ENCODE measurements around the gene POLD1.

Gene POLD1

DNA sequence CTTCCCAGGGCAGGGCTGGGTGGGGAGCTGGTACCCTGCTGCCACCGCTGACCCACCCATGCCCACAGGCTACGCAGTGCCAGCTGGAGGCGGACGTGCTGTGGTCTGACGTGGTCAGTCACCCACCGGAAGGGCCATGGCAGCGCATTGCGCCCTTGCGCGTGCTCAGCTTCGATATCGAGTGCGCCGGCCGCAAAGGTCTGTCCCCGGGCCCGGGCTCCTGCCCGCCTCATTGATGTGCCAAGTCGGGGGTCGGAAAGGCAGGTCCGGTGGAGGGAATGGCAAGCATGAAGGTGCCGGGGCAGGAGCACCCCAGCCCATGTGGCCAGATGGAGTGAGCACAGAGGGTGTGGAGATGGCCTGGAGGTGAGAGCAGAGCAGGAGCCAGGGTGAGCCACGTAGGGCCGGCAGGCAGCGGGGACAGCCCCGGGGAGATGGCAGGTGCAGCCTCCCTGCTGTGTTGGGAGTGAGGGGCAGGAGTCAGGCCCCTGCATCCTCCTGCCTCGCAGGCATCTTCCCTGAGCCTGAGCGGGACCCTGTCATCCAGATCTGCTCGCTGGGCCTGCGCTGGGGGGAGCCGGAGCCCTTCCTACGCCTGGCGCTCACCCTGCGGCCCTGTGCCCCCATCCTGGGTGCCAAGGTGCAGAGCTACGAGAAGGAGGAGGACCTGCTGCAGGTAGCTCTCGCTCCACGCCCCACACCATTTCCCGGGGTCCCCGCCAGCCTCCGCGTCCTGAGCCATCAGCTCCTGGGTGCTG lies 18.6 kb downstream of the POLD1 start:
- no peak overlapping the region for H3K4me3 ChIP-seq (ENCODE audit: low read depth, low read length)
- TF ChIP-seq, protein P1, sequence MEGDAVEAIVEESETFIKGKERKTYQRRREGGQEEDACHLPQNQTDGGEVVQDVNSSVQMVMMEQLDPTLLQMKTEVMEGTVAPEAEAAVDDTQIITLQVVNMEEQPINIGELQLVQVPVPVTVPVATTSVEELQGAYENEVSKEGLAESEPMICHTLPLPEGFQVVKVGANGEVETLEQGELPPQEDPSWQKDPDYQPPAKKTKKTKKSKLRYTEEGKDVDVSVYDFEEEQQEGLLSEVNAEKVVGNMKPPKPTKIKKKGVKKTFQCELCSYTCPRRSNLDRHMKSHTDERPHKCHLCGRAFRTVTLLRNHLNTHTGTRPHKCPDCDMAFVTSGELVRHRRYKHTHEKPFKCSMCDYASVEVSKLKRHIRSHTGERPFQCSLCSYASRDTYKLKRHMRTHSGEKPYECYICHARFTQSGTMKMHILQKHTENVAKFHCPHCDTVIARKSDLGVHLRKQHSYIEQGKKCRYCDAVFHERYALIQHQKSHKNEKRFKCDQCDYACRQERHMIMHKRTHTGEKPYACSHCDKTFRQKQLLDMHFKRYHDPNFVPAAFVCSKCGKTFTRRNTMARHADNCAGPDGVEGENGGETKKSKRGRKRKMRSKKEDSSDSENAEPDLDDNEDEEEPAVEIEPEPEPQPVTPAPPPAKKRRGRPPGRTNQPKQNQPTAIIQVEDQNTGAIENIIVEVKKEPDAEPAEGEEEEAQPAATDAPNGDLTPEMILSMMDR (IDR thresholded peaks at IDR 0.05; ENCODE audit: insufficient read depth, low read length, missing control alignments): no peak
- DNase-seq (ENCODE audit: low read depth, low spot score): no peak
- CTCF ChIA-PET: interaction anchor here (0.8 kb wide), 1 partner anchor 12 kb away, joined by 3 read pairs; no protein-coding TSS in a partner anchor
- POLR2A ChIA-PET: no interaction called here

DNA sequence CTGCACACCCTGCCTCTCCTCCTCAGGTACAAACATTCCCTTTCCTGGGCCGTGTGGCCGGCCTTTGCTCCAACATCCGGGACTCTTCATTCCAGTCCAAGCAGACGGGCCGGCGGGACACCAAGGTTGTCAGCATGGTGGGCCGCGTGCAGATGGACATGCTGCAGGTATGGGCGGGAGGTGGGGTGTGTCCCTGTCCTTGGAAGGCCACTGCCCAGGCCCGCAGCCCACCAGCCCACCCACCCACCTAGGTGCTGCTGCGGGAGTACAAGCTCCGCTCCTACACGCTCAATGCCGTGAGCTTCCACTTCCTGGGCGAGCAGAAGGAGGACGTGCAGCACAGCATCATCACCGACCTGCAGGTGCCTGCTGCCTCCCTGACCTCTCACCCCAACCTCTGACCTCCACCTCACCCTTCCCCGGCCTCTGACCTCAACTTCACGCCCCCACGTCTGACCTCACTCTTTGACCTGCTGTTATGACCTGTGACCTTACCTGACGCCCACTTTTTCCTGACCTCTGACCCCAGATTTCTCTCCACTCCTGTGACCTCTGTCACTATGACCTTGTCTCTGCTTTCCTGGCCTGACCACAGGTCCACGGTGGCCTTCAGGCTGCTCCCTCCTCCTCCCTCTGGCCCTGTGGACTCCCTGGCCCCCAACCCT lies 22.1 kb downstream of the POLD1 start:
- TF ChIP-seq, protein P1 (IDR thresholded peaks at IDR 0.05; ENCODE audit: insufficient read depth, low read length, missing control alignments): no peak
- no peak overlapping the region for H3K4me3 ChIP-seq (ENCODE audit: low read depth, low read length)
- ChIA-PET CTCF (no interaction called here), POLR2A (no interaction called here)
- no peak for DNase-seq (ENCODE audit: low read depth, low spot score)

DNA sequence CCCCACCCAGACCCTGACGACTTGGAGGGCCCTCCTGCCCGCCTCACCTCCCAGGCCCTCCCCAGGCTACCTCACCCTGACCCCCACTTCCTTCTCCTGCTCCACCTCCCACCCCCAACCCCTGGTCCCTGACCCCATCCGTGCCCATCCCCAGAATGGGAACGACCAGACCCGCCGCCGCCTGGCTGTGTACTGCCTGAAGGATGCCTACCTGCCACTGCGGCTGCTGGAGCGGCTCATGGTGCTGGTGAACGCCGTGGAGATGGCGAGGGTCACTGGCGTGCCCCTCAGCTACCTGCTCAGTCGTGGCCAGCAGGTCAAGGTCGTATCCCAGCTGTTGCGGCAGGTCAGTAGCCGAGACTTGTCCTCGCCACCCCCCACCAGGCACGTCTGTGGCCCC lies 22.7 kb downstream of the POLD1 start:
- no peak for DNase-seq (ENCODE audit: low read depth, low spot score)
- no peak overlapping the region for H3K4me3 ChIP-seq (ENCODE audit: low read depth, low read length)
- POLR2A ChIA-PET: no interaction called here
- CTCF ChIA-PET: no interaction called here
- TF ChIP-seq, protein P1 (IDR thresholded peaks at IDR 0.05; ENCODE audit: insufficient read depth, low read length, missing control alignments): no peak

DNA sequence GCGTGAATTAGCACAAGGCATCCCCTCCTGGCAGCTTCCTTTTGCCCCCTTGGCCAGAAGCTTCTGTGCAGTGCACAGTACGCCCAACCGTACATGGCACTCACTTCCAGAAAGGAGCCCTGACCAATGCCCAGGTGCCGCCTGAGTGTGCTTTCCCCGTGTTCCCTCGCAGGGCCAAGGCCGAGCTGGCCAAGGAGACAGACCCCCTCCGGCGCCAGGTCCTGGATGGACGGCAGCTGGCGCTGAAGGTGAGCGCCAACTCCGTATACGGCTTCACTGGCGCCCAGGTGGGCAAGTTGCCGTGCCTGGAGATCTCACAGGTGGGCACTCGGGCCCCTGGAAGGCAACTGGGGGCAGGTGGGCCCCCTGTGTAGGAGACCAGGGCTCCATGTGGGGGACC lies 25.2 kb downstream of the POLD1 start:
- POLR2A ChIA-PET: interaction anchor here (1.9 kb wide), 1 partner anchor 25 kb away, joined by 4 read pairs; the partner anchor contains the start of gene POLD1
- CTCF ChIA-PET: interaction anchor here (1.3 to 2.6 kb wide), 2 partner anchors 9 to 41 kb away, joined by 3 to 10 read pairs; no protein-coding TSS in a partner anchor
- H3K4me3 ChIP-seq (ENCODE audit: low read depth, low read length): no peak overlapping the region
- TF ChIP-seq, protein P1 (IDR thresholded peaks at IDR 0.05; ENCODE audit: insufficient read depth, low read length, missing control alignments): no peak
- no peak for DNase-seq (ENCODE audit: low read depth, low spot score)

DNA sequence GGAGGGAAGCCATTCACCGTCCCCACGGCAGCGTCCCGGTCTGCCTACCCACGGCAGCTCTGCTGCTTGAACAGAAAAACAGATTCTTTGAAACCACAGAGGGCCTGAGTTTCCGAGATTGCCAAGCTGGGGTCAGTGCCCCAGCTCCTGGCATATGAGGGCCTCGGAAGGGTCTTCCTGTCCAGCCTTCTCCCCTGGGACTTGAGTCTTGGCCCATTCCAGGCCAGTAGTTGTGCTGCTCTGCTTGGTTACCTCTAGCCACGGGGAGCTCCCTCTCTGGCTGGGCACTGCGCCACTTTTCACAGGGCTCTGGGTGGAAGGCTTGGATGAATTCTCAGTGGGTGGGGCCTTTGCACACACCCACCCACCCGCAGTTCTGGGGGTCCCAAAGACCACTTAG lies 26.0 kb downstream of the POLD1 start:
- ChIA-PET POLR2A (interaction anchor here (1.9 kb wide), 1 partner anchor 26 kb away, joined by 4 read pairs; the partner anchor contains the start of gene POLD1), CTCF (interaction anchor here (1.3 to 2.6 kb wide), 2 partner anchors 9 to 42 kb away, joined by 3 to 10 read pairs; no protein-coding TSS in a partner anchor)
- no peak overlapping the region for H3K4me3 ChIP-seq (ENCODE audit: low read depth, low read length)
- TF ChIP-seq, protein P1 (IDR thresholded peaks at IDR 0.05; ENCODE audit: insufficient read depth, low read length, missing control alignments): no peak
- DNase-seq (ENCODE audit: low read depth, low spot score): no peak

DNA sequence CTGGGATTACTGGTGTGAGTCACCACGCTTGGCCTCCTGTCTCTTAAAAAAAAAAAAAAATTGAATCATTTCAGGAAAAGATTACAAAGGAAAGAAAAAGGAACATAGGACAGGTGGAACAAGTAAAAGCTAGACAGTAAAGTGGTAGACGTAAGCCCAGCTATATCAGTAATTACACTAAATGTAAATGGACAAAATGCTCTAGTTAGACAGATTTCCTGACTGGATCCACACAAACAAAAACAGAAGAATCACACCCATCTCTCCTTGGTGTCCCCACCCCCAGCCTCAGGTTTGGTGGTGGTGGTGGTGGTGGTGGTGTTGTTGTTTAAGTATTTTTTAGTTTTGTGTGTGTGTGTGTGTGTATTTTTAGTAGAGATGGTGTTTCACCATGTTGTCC lies 28.3 kb downstream of the POLD1 start:
- DNase-seq (ENCODE audit: low read depth, low spot score): no peak
- no peak overlapping the region for H3K4me3 ChIP-seq (ENCODE audit: low read depth, low read length)
- TF ChIP-seq, protein P1 (IDR thresholded peaks at IDR 0.05; ENCODE audit: insufficient read depth, low read length, missing control alignments): no peak
- CTCF ChIA-PET: interaction anchor here (0.6 to 1.5 kb wide), 3 partner anchors 9 to 48 kb away, joined by 3 to 5 read pairs (median 3); no protein-coding TSS in a partner anchor
- POLR2A ChIA-PET: no interaction called here

Data from AG04449 (cell line).